ENCODE results near the gene RAC2. TPM values are rescaled to one million over a fixed set of nuclear protein-coding genes. Genes with fewer than 3 reads are reported as not detected.

RAC2 gene
- total and polyA plus RNA-seq, 9 of the 15 experiments (the other 6 are each of a cell fraction or from before 2014, with no cell fraction given) = 22.7 to 103 (median 43.3) TPM

GRCh38 chr22:37199103-37199759, 44.8 kb downstream of the RAC2 start (continued):
- TF ChIP-seq TOE1 (IDR thresholded peaks at IDR 0.05; ENCODE audit: borderline replicate concordance) (0 out of 2 replicates have a peak, but pooled peaks have one; percentile 38), TOE1 (CRISPR knock-in tag; IDR thresholded peaks at IDR 0.05; ENCODE audit: borderline replicate concordance, low read depth) (0 out of 2 replicates have a peak, but pooled peaks have one; percentile 27), BCOR (IDR thresholded peaks at IDR 0.05) (no peak), SMARCE1 (IDR thresholded peaks at IDR 0.05) (0 out of 2 replicates have a peak, but pooled peaks have one; percentile 16), CTCFL (IDR thresholded peaks at IDR 0.05; ENCODE audit: borderline replicate concordance, insufficient read depth, low read depth, low read length, poor library complexity, severe bottlenecking) (peak; percentile 97), NFATC3 (IDR thresholded peaks at IDR 0.05) (no peak), ZBTB33 (CRISPR knock-in tag; IDR thresholded peaks at IDR 0.05) (peak; percentile 73; the same call in 1 of the 2 replicates), CEBPG (CRISPR knock-in tag; IDR thresholded peaks at IDR 0.05) (peak; percentile 5; the same call in 1 of the 2 replicates), CEBPG (tag; conservative IDR thresholded peaks at IDR 0.05 in 1 of 2, IDR thresholded peaks at IDR 0.05 in 1 of 2) (no peak), ZBTB17 (CRISPR knock-in tag; IDR thresholded peaks at IDR 0.05) (no peak), JUN (IDR thresholded peaks at IDR 0.05; ENCODE audit: borderline replicate concordance, low read depth, low read length) (peak; percentile 32; the same call in 1 of the 2 replicates), JUN (CRISPR knock-in tag; IDR thresholded peaks at IDR 0.05; ENCODE audit: borderline replicate concordance) (no peak), ZBTB7A (IDR thresholded peaks at IDR 0.05; ENCODE audit: borderline replicate concordance, control insufficient read depth, low read depth, low read length) (peak; percentile 48; the same call in 1 of the 2 replicates), ARID4B (CRISPR knock-in tag; IDR thresholded peaks at IDR 0.05) (peak; percentile 33; the same call in 1 of the 2 replicates), ZNF699 (CRISPR knock-in tag; IDR thresholded peaks at IDR 0.05; ENCODE audit: insufficient replicate concordance) (no peak), CCNT2 (IDR thresholded peaks at IDR 0.05; ENCODE audit: borderline replicate concordance, extremely low read depth, insufficient read length, low read depth, low read length) (peak; percentile 11), ESRRB (CRISPR knock-in tag; IDR thresholded peaks at IDR 0.05; ENCODE audit: borderline replicate concordance) (no peak), PPARD (CRISPR knock-in tag; IDR thresholded peaks at IDR 0.05) (no peak), LEF1 (IDR thresholded peaks at IDR 0.05) (no peak)

Data from K562 (cell line).